HG03521 (cell line): Measurements from ENCODE around the gene S100A7.
"Not testable (repeated sequence)": the region's sequence is repeated elsewhere in the genome, so short reads cannot be mapped to it uniquely, and the experiment has no call there.

Experiments used
- ATAC-seq: cut with Tn5 transposase; IDR thresholded peaks from one replicate; pipeline ENCODE4 v1.9.1; 2021; ENCODE audit warnings: mild to moderate bottlenecking, moderate library complexity; ENCODE audit not compliant: unreplicated experiment

Gene S100A7

GRCh38 chr1:153478047-153478691 is 17.7 kb upstream of the S100A7 start:
- no peak for ATAC-seq

- ATAC-seq, result no peak
Measured at GRCh38 chr1:153476491-153477093, 16.1 kb upstream of the S100A7 start.

GRCh38 chr1:153475282-153475681 is 14.8 kb upstream of the S100A7 start:
- no peak for ATAC-seq

- ATAC-seq, result no peak
Measured at GRCh38 chr1:153474347-153474746, 13.9 kb upstream of the S100A7 start.

- no peak for ATAC-seq
Measured at GRCh38 chr1:153470707-153471106, 10.3 kb upstream of the S100A7 start.

- ATAC-seq, result no peak
Measured at GRCh38 chr1:153466908-153467307, 6.5 kb upstream of the S100A7 start.

- ATAC-seq, result no peak
Measured at GRCh38 chr1:153465811-153466636, 5.6 kb upstream of the S100A7 start.

- ATAC-seq, result not testable (repeated sequence)
Measured at GRCh38 chr1:153462741-153463140, 2.3 kb upstream of the S100A7 start.

GRCh38 chr1:153459655-153460054 is 796 bp downstream of the S100A7 start:
- ATAC-seq, result no peak

GRCh38 chr1:153456396-153456795 is 4.1 kb downstream of the S100A7 start:
- ATAC-seq, result no peak

GRCh38 chr1:153448851-153449250 is 11.6 kb downstream of the S100A7 start:
- ATAC-seq, result not testable (repeated sequence)

- ATAC-seq, result no peak
Measured at GRCh38 chr1:153447498-153448170, 12.8 kb downstream of the S100A7 start.

- ATAC-seq, result no peak
Measured at GRCh38 chr1:153444078-153444477, 16.4 kb downstream of the S100A7 start.

- ATAC-seq, result no peak
Measured at GRCh38 chr1:153443486-153443885, 17.0 kb downstream of the S100A7 start.

GRCh38 chr1:153441238-153441755 is 19.2 kb downstream of the S100A7 start:
- ATAC-seq, result no peak

GRCh38 chr1:153439273-153439672 is 21.2 kb downstream of the S100A7 start:
- no peak for ATAC-seq

GRCh38 chr1:153438599-153438998 is 21.9 kb downstream of the S100A7 start:
- no peak for ATAC-seq

GRCh38 chr1:153437236-153437635 is 23.2 kb downstream of the S100A7 start:
- no peak for ATAC-seq

- no peak for ATAC-seq
Measured at GRCh38 chr1:153434746-153435455, 25.6 kb downstream of the S100A7 start.

GRCh38 chr1:153432874-153433681 is 27.4 kb downstream of the S100A7 start:
- no peak for ATAC-seq
